Gastroesophageal sphincter (tissue), 4 donors: ENCODE measurements around the gene SNCAIP. TPM values are rescaled to one million over a fixed set of nuclear protein-coding genes. Genes with fewer than 3 reads are reported as not detected.

Experiments used
- ATAC-seq: fragments of 150-250 bp; one replicate; pipeline ENCODE4 v1.9.1; 2016; ENCODE audit warnings: mild to moderate bottlenecking, moderate library complexity
- H3K27ac ChIP-seq, 4 donors: fragments of 200-600 bp; sonication (generic) in 3 of 4; 1 replicate in 3 of 4; 2 replicates in 1 of 4; pipeline ENCODE4 v1.5.1; 2016 to 2019
- H3K27me3 ChIP-seq: fragments of 200-600 bp; sonication (generic); one replicate; pipeline ENCODE4 v1.5.1; 2019
- H3K36me3 ChIP-seq, 2 donors: fragments of 200-600 bp; sonication (generic); one replicate each; pipeline ENCODE4 v1.5.1; 2019; ENCODE audit warnings: control low read depth in 1 of 2
- H3K4me1 ChIP-seq, 3 donors: fragments of 200-600 bp; sonication (generic); 1 replicate in 2 of 3; 2 replicates in 1 of 3; pipeline ENCODE4 v1.5.1; 2016 to 2019; ENCODE audit warnings: control low read depth in 2 of 3
- H3K4me3 ChIP-seq, 2 donors: fragments of 200-600 bp; sonication (generic); one replicate each; pipeline ENCODE4 v1.5.1; 2019; ENCODE audit warnings: mild to moderate bottlenecking in 1 of 2, moderate library complexity in 1 of 2
- H3K9me3 ChIP-seq, 3 donors: fragments of 200-600 bp; sonication (generic); one replicate each; pipeline ENCODE4 v1.5.1; 2017 to 2019; ENCODE audit warnings: control low read depth in 2 of 3
- CTCF ChIP-seq, 4 experiments: fragments of 200-600 bp in 2 of 4; fragments of 450-650 bp in 2 of 4; sonication (generic) in 1 of 4; IDR thresholded peaks; one replicate each; pipeline ENCODE4 v1.5.1; 2017 to 2019; ENCODE audit warnings: antibody characterized with exemption in 4 of 4, mild to moderate bottlenecking in 2 of 4, moderate library complexity in 2 of 4
- EP300 ChIP-seq: sonication (generic); formaldehyde crosslinking; IDR thresholded peaks from one replicate; pipeline ENCODE4 v1.6.1; 2017; ENCODE audit warnings: antibody characterized with exemption, mild to moderate bottlenecking
- POLR2A ChIP-seq, 2 donors: fragments of 450-650 bp; IDR thresholded peaks; one replicate each; pipeline ENCODE4 v1.6.1; 2017; ENCODE audit warnings: antibody characterized with exemption in 2 of 2, mild to moderate bottlenecking in 2 of 2, moderate library complexity in 1 of 2
- POLR2AphosphoS5 ChIP-seq: sonication (generic); formaldehyde crosslinking; IDR thresholded peaks from one replicate; pipeline ENCODE4 v1.6.1; 2017; ENCODE audit warnings: antibody characterized with exemption
- WGBS, 2 donors: methylation state at CpG; one replicate each; pipeline ENCODE4 v1.1.5; 2018; ENCODE audit warnings: low coverage in 1 of 2; 5-methylcytosine and 5-hydroxymethylcytosine counted together
- total RNA-seq, 4 donors: library from RNA; depleted of rRNA; stranded (reverse); fragments of >200 nt; gene quantifications; one replicate each; pipeline ENCODE4 v1.1.0, GENCODE V29; 2016

SNCAIP gene
- total RNA-seq, 4 donors from 2014 or later: 1.1 to 2.9 (median 1.9) TPM

DNA sequence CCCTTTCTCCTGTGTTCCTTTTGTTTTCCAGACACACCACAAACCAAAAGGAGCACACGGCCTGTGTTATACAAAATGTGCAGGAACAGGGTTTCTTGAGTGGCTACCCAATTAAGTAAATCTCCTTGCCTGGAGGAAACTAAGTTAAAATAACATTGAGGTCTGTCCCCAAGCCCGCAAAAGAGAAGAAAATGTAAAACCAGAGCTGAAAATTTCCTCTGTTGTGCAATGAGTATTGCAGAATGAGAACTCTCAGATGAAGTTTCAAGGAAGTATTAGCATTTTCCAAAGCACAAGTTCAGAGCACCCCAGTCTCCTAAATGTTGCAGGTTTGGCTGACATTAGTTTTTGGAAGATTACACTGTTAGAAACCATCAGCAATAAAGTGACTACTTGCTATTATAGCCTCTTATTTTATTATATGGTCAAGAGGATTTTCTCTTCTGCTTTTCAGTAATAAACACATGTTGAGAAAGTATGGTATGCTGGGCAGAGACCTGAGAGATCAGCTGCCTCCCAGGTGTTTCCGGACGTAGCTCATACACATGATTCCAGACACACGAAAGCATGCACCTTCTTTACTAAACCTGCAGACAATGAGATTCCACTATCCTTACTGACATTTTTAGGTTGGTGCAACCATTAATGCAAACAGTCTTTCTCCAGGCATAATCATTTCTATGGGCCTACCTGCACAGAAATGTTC lies 161.3 kb downstream of the SNCAIP start:
- Histone ChIP-seq H3K4me1 (no peaks in the 10 kb centered on the region), H3K36me3 (no peaks in the 10 kb centered on the region), H3K9me3 (no peaks in the 10 kb centered on the region), H3K4me3 (no peak overlapping the region), H3K27ac (no peak overlapping the region), H3K27me3 (no peaks in the 10 kb centered on the region)
- ATAC-seq: no peak
- no peak for TF ChIP-seq POLR2AphosphoS5
- no peak for TF ChIP-seq CTCF (IDR thresholded peaks at IDR 0.05)
- no peak for TF ChIP-seq POLR2A (IDR thresholded peaks at IDR 0.05)
- no peak for TF ChIP-seq EP300
- 88 to 91% methylated on average over 4 to 5 of the region's 5 CpGs for WGBS, 2 donors

DNA sequence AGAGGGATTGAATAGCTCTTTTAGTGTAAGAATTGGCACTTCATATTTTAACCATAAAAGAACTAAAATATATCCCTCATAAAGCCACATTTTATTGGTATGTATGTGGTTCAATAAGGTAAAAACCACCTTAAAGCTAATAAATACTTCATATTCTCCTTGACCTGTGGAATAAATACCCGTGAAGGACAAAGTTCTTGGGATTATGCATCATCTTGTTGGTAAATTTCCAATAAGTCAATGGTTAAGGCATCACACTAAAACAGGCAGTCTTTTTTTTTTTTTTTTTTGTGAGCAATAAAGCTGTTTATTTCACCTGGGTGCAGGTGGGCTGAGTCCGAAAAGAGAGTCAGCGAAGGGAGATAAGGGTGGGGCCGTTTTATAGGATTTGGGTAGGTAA lies 161.9 kb downstream of the SNCAIP start:
- H3K4me3 ChIP-seq: no peak overlapping the region
- H3K4me1 ChIP-seq: no peaks in the 10 kb centered on the region
- WGBS, 2 donors: 77% methylated on average over 4 of the region's 4 CpGs; no CpG with 5 or more reads in 1 of the 2 donors
- H3K9me3 ChIP-seq: no peaks in the 10 kb centered on the region
- TF ChIP-seq POLR2A (IDR thresholded peaks at IDR 0.05): no peak
- no peak for TF ChIP-seq POLR2AphosphoS5
- TF ChIP-seq CTCF (IDR thresholded peaks at IDR 0.05): no peak
- no peak for TF ChIP-seq EP300
- no peak for ATAC-seq
- H3K27me3 ChIP-seq: no peaks in the 10 kb centered on the region
- H3K27ac ChIP-seq: no peak overlapping the region
- no peaks in the 10 kb centered on the region for H3K36me3 ChIP-seq

DNA sequence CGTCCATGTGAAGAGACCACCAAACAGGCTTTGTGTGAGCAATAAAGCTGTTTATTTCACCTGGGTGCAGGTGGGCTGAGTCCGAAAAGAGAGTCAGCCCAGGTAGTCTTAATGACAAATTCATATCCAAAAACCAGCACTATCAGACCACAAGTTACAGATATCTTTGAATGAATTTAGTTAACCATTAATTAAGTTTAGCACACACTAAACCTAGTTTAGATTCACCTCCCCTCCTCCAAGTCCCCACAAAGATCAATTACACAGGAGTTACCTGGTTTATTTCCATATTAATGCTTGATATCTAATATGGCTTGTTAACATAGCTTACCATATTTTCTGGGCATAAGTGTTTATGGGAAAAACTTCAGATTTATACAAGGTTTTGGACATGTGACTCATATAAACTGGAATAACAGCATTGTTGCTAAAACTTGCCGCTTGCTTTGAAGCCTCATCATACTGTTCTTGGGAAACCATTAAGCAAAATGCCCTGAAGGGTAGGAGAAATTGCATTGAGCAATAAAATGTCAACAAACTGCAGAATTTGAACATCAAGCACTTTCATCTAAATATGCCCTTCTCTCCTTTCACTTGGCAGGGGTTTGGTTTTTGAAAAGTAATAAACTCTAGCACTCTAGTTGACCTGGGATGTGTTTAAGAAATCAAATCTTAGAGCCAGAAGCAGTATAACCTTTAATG lies 166.9 kb downstream of the SNCAIP start:
- 95% methylated on average over 2 to 3 of the region's 3 CpGs for WGBS, 2 donors

DNA sequence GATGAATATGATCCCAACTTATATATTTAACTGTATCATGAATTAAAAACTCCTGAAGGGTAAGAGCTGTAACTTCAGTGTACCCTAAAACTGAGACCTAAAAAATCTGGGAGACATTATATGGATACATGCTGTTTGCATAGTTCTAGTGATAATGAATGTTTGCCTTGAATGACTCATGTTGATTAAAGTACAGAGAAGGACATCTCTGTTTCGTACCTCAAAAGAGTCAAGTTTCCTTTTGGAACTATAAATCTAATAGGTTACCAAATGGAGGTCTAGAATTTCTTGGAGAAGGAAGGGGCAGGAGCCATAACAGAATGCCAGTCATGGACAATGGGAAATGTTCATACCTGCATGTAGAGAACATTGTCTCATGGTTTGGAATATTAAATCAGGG lies 168.1 kb downstream of the SNCAIP start:
- H3K4me3 ChIP-seq: no peak overlapping the region
- 88% methylated on average over 1 of the region's 1 CpG; no CpG with 5 or more reads in 1 of the 2 donors for WGBS, 2 donors
- H3K4me1 ChIP-seq: no peaks in the 10 kb centered on the region
- H3K27me3 ChIP-seq: no peaks in the 10 kb centered on the region
- no peaks in the 10 kb centered on the region for H3K36me3 ChIP-seq
- no peak for ATAC-seq
- TF ChIP-seq POLR2AphosphoS5 (no peak), CTCF (IDR thresholded peaks at IDR 0.05) (no peak), POLR2A (IDR thresholded peaks at IDR 0.05) (no peak), EP300 (no peak)
- H3K27ac ChIP-seq: no peak overlapping the region
- H3K9me3 ChIP-seq: no peaks in the 10 kb centered on the region

More for the DNA sequence above, 166.9 kb downstream of the SNCAIP start:
- Histone ChIP-seq H3K36me3 (no peaks in the 10 kb centered on the region), H3K27me3 (no peaks in the 10 kb centered on the region), H3K4me1 (no peaks in the 10 kb centered on the region), H3K27ac (no peak overlapping the region), H3K4me3 (no peak overlapping the region), H3K9me3 (no peaks in the 10 kb centered on the region)
- ATAC-seq: no peak
- no peak for TF ChIP-seq CTCF (IDR thresholded peaks at IDR 0.05)
- TF ChIP-seq EP300: no peak
- no peak for TF ChIP-seq POLR2AphosphoS5
- TF ChIP-seq POLR2A (IDR thresholded peaks at IDR 0.05): no peak

GRCh38 chr5:122484103-122484502 lies 172.1 kb downstream of the SNCAIP start:
- ATAC-seq: no peak
- WGBS, 2 donors: 95 to 100% methylated on average over 2 to 3 of the region's 3 CpGs
- no peak overlapping the region for H3K4me3 ChIP-seq
- H3K27me3 ChIP-seq: no peaks in the 10 kb centered on the region
- no peaks in the 10 kb centered on the region for H3K4me1 ChIP-seq
- TF ChIP-seq POLR2A (IDR thresholded peaks at IDR 0.05) (no peak), POLR2AphosphoS5 (no peak), EP300 (no peak), CTCF (IDR thresholded peaks at IDR 0.05) (no peak)
- H3K27ac ChIP-seq: no peak overlapping the region
- H3K9me3 ChIP-seq: no peaks in the 10 kb centered on the region
- H3K36me3 ChIP-seq: no peaks in the 10 kb centered on the region
